AG08395 (cell line): ENCODE measurements around the gene PCP2.

Source experiments
- DNase-seq: peaks from one replicate; pipeline ENCODE4 v3.0.0; 2012; ENCODE audit warnings: mixed read lengths, low spot score

PCP2 gene

DNA sequence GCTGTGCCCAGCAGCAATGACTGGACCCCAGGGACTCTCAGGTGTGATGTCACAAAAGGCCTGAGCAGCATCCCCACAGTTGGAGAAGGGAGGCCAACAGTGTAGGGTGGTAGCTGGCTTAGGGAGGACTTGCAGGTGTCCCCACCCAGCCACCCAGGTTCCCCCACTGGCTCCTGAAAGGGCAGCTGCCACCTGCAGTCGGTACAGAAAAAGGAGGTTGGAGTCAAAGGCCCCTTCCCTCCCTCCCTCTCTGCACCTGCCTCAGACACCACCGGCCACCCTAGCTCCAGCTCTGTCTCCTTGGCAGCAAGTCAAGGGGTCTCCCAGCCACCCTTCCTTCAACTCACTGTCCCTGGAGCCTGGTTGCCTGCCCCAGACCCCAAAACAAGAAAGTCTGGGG is at the start of gene PCP2:
Gene PCP2, minus strand, starts transcription at position 22 of the 400 bp plus-strand sequence. CDS start 262 bp downstream, outside the sequence.
- no peak for DNase-seq

DNA sequence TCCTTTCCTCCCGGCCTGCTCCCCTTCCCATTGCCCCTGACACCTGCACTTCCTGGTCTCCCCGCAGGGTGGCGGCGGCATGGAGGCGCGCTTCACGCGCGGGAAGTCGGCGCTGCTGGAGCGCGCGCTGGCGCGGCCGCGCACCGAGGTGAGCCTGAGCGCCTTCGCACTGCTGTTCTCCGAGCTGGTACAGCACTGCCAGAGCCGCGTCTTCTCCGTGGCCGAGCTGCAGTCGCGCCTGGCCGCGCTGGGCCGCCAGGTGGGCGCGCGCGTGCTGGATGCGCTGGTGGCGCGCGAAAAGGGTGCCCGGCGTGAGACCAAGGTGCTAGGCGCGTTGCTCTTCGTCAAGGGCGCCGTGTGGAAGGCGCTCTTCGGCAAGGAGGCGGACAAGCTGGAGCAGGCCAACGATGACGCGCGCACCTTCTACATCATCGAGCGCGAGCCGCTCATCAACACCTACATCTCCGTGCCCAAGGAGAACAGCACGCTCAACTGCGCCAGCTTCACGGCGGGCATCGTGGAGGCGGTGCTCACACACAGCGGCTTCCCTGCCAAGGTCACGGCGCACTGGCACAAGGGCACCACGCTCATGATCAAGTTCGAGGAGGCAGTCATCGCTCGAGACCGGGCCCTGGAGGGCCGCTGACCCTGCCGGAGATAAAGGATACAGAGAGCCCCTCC is 48.8 kb upstream of the PCP2 start:
- no peak for DNase-seq

DNA sequence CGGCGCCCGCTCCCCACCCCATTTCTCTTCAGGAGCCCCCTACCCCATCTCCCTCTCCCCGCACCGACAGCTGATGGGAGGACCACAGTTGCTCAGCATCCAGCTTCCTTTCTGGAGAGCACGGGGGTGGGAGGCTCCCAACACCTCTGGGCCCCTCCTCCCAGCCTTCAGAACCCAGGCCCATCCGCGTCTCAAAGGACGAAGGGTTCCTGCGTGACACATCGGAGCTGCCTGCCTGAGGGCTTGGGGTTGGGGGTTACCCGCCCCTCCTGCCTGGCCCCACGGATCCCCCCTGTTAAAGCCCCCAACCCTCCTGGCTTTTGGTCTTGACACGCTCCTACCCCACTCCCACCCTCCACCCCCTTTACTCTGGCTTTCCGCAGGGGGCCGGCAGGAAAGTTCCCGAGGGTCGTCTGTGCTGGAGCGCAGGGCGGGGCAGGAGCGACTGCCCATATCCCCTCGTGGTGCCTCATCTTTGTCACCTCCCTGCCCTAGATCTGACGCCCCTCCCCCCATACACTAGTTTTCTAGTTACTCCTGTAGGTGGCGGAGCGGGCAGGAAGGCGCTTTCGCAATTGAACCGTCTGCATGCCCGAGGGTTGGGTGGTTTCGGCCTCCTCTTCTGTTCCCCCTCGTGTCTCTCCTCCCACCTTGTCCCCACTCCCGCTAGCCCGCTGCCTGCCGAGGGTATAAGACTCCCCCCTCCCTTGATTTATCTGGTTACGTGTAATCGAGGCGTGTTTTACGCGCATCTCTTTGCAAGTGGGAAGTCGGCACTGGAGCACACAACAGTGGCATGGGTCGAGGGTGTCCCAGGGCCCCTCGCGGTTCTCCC is 48.0 kb upstream of the PCP2 start:
- DNase-seq = peak; percentile 86

DNA sequence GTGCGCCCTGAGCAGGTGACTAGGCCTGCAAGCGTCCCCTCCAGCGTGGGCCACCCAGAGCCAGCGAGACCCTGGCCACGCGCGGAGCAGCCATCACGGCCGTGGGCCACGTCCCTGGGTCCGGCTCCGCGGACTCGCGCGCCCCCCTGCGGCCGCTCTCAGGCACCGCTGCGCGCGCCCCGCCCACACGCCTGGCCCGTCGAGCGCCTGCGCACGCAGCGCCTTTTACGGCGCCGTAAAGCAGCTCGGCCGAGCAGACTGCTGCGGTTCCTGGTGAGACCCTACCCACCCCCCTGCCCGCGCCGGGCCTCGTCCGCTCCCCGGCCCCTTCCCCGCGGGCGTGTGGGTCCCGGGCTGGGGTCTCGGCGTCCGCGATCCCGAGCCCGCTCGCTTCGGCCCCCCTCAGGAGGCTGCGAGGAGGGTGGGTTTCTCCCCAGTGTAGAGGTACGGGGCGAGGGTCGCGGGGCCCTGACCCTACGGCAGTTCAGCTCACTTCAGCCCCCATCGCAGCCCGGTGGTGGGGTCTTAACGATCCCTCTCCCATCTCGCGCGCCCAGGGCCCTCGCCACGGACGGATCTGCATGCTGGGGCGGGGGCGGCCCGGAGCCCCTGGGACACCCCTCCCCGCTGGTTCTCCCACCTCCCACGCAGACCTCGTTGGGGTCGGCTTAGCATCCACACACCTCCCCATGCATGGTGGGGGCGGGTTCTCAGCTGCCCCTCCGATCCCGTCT is 47.3 kb upstream of the PCP2 start, which contains the start of gene TRAPPC5:
Gene TRAPPC5, plus strand, starts transcription at position 228 of the 734 bp plus-strand sequence. CDS start 1,421 bp downstream, outside the sequence.
- peak; percentile 95 for DNase-seq

DNA sequence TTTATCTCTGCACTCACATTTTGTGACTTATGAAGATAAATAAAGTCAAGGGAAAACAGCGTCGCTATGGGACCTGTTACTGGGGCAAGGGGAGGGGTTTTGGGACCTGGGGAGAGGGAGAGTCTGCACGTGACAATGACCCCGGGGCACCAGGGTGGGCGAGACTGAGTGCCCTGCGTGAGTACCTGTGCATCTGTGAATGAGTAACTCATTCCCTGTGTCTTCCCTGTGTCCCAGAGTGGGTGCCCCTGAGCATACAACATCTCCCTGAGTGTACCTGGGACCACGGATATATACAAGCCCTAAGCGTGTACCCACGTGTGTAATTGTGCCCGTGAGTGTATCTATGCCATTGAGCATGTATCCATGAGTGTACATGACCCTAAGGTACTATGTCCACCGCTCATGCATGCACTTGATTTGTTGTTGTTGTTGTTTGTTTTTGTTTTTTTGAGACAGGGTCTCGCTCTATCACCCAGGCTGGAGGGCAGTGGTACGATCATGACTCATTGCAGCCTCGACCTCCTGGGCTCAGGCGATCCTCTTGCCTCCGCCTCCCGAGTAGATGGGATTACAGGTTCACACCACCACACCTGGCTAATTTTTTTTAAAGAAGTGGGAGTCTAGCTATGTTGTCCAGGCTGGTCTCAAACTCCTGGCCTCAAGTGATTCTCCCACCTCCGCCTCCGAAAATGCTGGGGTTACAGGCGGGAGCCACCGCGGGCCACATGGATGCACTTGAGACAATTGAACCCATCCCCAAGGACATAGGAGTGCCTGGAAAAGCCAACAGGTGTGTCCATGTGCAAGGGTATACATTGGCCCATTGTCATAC is 46.5 kb upstream of the PCP2 start:
- DNase-seq = no peak

DNA sequence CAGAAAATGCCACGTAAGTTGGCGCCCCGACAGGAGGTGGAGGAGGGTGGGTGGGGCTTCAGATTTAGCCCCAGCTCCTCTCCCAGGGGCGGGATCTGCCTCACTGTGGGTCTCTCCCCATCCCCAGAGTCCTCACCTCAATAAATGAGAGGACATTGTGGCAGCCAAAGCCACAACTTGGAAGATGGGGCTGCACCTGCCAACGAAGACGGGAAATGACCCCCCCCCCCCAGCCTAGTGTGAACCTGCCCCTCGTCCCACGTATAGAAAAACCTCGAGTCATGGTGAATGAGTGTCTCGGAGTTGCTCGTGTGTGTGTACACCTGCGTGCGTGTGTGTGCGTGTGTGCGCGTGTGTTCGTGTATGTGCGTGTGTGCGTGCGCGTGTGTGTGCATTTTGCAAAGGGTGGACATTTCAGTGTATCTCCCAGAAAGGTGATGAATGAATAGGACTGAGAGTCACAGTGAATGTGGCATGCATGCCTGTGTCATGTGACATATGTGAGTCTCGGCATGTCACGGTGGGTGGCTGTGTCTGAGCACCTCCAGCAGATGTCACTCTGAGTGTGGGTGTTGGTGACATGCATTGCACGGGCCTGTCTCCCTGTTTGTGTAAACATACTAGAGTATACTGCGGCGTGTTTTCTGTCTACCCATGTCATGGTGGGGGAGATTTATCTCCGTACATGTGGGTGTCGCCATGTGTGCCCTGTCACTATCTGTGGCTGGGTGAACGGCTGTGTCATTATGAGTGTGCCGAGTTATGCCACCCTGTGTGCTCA is 45.6 kb upstream of the PCP2 start:
- no peak for DNase-seq

DNA sequence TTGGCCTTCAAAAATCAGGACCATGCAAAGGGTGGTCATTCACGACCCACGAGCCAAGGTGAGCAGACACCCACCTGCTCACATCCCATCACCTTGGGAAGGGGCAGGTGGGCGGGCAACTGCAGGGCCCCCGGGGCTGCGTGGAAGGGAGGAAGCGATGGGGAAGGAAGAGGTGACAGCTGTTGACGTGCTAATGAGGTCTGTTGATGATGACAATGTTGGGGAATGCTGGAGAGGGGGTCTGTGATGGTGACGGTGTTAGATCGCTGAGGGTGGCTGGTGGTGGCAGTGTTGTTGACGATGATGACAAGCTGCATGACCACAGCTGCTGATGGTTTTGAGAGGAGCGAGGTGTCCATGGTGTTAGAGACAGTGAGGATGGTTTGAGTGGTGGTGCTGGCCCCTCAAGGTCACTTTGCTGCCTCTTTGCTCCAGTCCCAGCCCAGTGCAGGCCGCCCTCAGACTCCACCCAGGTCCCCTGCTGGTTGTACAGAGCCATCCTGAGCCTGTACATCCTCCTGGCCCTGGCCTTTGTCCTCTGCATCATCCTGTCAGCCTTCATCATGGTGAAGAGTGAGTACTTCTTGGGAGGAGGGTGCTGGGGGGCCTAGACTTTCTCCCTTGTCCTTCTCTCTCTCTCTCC is 44.3 kb upstream of the PCP2 start:
- no peak for DNase-seq

DNA sequence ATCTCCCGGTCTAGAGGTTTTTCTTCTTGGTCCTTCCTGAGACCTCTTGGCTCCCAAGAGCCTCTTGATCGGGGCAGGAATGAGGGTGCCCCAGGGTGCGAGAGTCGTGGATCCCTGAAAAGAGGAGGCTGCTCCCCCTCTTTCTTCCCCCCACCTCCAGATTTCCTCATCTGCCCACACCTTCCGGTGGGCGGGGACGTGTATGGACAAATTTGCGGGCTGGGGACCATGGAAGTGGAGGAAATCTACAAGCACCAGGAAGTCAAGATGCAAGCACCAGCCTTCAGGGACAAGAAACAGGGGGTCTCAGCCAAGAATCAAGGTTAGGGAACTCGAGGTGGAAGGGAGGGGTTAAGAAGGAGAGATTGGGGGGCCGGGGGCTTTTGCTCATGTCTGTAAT is 43.3 kb upstream of the PCP2 start, which contains the start of gene MCEMP1:
Gene MCEMP1, plus strand, starts transcription at position 237 of the 400 bp plus-strand sequence. Its CDS starts 31 bp downstream, at position 268.
- DNase-seq = no peak

DNA sequence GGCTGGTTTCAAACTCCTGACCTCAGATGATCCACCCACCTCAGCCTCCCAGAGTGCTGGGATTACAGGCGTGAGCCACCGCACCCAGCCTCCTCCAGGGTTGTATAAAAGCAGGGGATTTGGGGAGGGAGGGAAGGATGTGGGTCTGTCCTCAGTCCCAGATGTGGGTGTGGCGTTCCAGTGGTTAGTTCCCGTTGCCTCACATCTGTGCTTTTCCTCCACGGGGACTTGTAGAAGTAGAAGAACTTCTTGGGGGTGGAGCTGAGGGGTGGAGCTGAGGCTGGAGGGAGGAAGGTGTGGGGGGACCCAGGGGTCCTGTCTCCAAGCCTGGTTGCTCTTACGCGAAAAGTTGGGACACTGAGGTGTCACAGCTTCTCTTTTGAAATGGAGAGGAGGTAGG is 42.9 kb upstream of the PCP2 start:
- no peak for DNase-seq

DNA sequence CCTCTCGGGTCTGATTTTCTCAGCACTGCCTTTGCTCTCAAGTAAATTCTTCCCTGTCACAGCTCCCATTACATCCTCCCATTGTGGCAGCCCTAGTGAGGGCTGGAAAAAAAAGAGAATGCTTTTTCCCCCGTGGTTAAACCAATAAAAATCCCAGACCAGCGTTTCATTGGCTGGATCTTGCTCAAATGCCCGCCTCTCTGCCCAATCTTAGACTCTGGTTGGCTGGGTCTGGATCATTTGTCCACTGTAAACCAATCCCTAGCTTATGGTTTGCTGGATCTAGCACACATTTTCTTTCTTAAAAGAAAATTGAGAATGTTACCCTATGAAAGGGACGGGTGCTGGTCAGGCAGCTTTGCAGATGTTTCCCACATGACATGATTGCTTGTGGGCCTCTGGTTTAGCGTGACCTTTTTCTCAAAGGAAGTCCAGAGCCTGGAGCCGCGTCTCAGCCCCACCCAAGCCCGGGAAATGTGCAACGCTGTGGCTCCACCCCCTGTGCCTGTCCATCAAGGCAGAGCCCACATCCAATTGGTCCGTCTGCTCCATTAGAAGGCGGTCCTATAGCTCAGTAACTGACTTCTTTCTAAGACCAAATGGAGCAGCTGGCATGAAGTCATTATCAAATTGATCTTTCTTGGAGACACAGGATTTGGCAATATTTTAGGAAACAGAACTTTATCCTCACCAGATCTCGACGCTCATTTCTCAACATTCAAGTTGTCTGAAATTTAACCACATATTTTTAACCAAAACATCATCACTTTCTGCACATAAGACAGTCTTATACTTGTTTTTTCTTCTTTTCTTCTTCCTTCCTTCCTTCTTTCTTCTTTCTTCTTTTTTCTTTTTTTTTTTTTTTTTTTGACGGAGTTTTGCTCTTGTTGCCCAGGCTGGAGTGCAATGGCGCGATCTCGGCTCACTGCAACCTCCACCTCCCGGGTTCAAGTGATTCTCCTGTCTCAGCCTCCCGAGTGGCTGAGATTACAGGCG is 40.8 kb upstream of the PCP2 start:
- peak; percentile 87 for DNase-seq

DNA sequence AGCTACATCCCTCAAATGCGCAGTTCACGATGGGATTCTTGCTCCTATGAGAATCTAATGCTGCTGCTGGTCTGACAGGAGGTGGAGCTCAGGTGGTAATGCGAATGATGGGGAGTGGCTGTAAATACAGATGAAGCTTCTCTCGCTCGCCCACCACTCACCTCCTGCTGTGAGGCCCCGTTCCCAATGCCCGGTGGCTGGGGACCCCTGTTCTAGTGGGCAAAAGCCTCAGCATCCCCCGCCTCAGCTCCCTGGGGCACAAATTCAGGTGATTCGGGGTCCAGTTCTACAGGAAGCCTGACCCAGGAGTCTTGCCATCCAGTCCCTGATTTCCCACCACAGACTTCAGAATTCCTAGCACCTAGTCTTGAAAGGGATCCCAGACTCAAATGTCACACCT is 39.0 kb upstream of the PCP2 start:
- DNase-seq = no peak

DNA sequence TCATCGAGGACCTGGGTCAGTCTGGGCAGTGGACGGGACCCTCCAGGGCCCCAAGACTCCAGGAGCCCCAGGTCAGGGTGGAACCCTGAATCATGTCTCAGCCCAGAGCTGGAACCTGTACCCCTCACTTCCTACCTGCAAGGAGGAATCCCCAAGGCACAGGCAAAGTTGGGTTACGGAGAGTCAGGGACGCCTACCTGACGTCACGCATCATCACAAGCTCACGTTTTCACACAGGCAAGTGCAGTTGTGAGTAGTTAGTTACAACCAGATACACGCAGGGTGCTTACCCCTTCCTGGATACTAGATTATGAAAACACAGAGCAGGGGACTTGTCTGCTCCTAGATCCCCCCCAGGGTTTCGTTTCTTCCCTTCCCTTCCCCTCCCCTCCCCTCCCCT is 37.3 kb upstream of the PCP2 start:
- no peak for DNase-seq

DNA sequence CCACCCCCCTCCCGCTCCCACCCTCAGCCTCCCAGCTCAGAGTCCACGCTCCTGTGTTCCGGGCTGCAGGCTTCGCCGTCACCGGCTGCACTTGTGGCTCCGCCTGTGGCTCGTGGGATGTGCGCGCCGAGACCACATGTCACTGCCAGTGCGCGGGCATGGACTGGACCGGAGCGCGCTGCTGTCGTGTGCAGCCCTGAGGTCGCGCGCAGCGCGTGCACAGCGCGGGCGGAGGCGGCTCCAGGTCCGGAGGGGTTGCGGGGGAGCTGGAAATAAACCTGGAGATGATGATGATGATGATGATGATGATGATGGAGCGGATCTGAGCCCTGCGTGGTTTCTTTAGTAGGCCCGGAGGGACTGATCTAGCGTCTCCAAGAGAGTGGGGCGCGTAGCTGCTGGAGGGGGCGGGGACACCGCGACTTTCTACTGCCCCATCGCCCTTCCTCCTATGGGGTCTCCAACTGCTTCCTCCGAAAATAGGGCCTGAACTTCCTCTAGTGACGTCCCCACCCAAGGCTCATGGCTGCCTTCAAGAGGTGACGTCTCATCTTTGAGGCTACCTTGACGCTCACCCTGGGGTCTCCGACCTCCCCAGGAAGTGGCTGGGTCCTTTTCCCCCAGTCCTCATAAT is 36.7 kb upstream of the PCP2 start:
- DNase-seq = no peak

DNA sequence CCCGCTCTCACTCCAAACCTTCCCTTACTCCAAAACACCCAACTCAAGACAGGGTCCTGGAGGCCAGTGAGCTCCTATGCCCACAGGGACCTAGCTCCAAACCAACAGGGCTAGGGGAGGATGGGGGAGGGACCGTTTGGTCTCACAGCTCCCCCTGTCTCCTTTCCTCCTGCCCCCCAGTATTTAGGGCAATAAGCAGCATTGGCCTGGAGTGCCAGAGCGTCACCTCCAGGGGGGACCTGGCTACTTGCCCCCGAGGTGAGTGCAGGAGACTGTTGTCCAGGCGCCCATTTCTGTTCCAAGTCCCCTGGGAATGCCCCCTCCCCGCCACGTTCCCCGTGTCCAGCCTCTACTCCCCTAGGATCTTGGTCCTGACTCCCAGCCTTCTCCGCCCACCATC is 36.1 kb upstream of the PCP2 start:
- DNase-seq = no peak

DNA sequence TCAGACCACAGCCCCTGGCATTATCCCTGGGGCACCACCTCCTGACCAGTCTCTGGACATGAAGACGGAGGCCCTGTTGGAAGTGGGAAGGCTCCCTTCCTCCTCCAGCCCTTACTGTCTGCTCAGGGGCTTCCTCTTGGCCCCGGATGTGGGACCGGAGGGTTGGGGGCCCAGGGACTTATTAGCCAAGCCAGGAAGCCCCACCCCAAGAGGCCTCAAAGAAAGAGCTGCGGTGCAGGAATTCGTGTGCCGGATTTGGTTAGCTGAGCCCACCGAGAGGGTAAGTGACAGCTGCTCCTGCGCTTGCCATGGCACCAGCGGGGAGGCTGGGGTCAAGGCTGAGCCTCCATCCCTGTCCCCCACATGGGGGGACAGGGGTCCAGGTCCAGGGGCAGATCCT is 35.3 kb upstream of the PCP2 start, which contains the start of gene RETN:
Gene RETN, plus strand, starts transcription at position 208 of the 400 bp plus-strand sequence. CDS start 278 bp downstream, outside the sequence.
- no peak for DNase-seq

DNA sequence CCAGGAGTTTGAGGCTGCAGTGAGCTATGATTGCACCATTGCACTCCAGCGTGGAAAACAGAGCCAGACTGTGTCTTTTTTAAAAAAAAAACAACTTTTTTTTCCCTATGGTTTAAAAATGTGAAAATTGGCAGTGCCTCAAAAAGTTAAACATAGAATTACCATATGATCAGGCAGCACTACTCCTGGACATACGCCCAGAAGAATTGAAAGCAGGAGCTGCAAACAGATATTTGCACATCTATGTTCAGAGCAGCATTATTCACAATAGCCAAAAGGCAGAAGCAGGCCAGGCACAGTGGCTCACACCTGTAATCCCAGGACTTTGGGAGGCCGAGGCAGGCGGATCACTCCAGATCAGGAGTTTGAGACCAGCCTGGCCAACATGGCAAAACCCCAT is 31.6 kb upstream of the PCP2 start:
- DNase-seq = no peak

DNA sequence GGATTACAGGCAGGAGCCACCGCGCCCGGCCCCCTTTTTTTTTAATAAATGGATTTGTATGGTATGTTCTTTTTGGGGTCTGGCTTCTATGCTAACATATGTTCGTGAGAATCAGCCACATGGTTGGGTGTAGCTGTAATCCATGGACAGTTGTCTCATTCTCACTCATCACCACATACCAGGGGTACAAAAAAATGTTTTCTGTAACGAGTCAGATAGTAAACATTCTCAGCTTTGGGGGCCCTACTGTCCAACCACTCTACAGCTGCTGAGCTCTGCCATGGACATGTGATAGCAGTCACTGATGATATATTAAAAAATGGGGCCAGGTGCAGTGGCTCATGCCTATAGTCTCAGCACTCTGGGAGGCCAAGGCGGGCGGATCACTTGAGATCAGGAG is 30.2 kb upstream of the PCP2 start:
- no peak for DNase-seq

DNA sequence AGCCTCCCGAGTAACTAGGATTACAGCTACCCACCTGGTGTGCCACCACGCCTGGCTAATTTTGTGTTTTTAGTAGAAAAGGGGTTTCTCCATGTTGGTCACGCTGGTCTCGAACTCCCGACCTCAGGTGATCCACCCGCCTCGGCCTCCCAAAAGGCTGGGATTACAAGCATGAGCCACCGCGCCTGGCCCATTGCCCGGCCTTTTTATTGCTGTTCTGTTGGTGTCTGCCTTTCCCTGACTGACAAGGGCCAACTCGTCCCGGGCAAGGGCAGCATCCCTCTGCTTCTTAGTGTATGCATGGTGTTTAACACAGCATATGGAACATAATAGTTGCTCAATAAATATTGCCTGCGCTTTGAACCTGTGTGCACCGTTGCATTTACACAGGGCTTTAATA is 29.1 kb upstream of the PCP2 start:
- no peak for DNase-seq
